SW 1271 (cell line): ENCODE data around the gene PLCB4.
A peak's percentile ranks its signal among the peaks of the same experiment; 100 is the strongest.

Source experiments
- DNase-seq, 2 experiments: peaks; one replicate each; lab custom pipeline; 2025; lab: John Stamatoyannopoulos, UW

Gene PLCB4

GRCh38 chr20:9402546-9402945 lies 333.7 kb downstream of the PLCB4 start:
- no peak for DNase-seq

- no peak for DNase-seq
Measured at GRCh38 chr20:9403448-9403847, 334.6 kb downstream of the PLCB4 start.

- peak; percentile 10 to 66 for DNase-seq
Measured at GRCh38 chr20:9407805-9408421, 339.0 kb downstream of the PLCB4 start.

- no peak for DNase-seq
Measured at GRCh38 chr20:9408422-9409300, 339.8 kb downstream of the PLCB4 start.

GRCh38 chr20:9409352-9409751 lies 340.5 kb downstream of the PLCB4 start:
- DNase-seq: peak in 1 of 2 experiments; percentile 29

GRCh38 chr20:9409981-9410380 lies 341.1 kb downstream of the PLCB4 start:
- DNase-seq: peak; percentile 36 to 52

- no peak for DNase-seq
Measured at GRCh38 chr20:9411833-9412232, 342.9 kb downstream of the PLCB4 start.

- DNase-seq: no peak
Measured at GRCh38 chr20:9412309-9412708, 343.4 kb downstream of the PLCB4 start.

GRCh38 chr20:9413001-9413400 lies 344.1 kb downstream of the PLCB4 start:
- DNase-seq: no peak

GRCh38 chr20:9415426-9415825 lies 346.5 kb downstream of the PLCB4 start:
- no peak for DNase-seq

GRCh38 chr20:9416421-9416820 lies 347.5 kb downstream of the PLCB4 start:
- DNase-seq: no peak

- DNase-seq: peak in 1 of 2 experiments; percentile 29
Measured at GRCh38 chr20:9417665-9418064, 348.8 kb downstream of the PLCB4 start.

GRCh38 chr20:9422321-9423057 lies 353.6 kb downstream of the PLCB4 start:
- no peak for DNase-seq

GRCh38 chr20:9424551-9424950 lies 355.7 kb downstream of the PLCB4 start:
- DNase-seq: no peak

GRCh38 chr20:9427430-9428291 lies 358.8 kb downstream of the PLCB4 start:
- DNase-seq: no peak

GRCh38 chr20:9428292-9428607 lies 359.4 kb downstream of the PLCB4 start:
- DNase-seq: no peak

- no peak for DNase-seq
Measured at GRCh38 chr20:9439806-9440205, 370.9 kb downstream of the PLCB4 start.

GRCh38 chr20:9440892-9441291 lies 372.0 kb downstream of the PLCB4 start:
- no peak for DNase-seq

GRCh38 chr20:9441948-9442347 lies 373.1 kb downstream of the PLCB4 start:
- no peak for DNase-seq

- no peak for DNase-seq
Measured at GRCh38 chr20:9442858-9443257, 374.0 kb downstream of the PLCB4 start.

GRCh38 chr20:9444921-9445320 lies 376.0 kb downstream of the PLCB4 start:
- DNase-seq: no peak

- no peak for DNase-seq
Measured at GRCh38 chr20:9447182-9447581, 378.3 kb downstream of the PLCB4 start.
